ENCODE measurements around the gene UBE2M.
"Not testable (repeated sequence)": the region's sequence is repeated elsewhere in the genome, so short reads cannot be mapped to it uniquely, and the experiment has no call there.

Gene UBE2M

GRCh38 chr19:58542641-58543372, 15.6 kb downstream of the UBE2M start:
- no CpG with 5 or more reads among the region's 18 CpGs for WGBS (ENCODE audit: extremely low coverage, insufficient coverage, insufficient read length)
- H3K79me2 ChIP-seq (ENCODE audit: control insufficient read depth, insufficient read depth, low read length, poor library complexity) = peaks cover 29% of the 10 kb centered on the region
- not testable (repeated sequence) for H2BK120ac ChIP-seq (ENCODE audit: insufficient read depth, low read length, poor library complexity); H3K4me3 ChIP-seq (ENCODE audit: low read depth, low read length); H4K12ac ChIP-seq (ENCODE audit: low read depth, low read length); H3K27ac ChIP-seq (ENCODE audit: low read depth, low read length); H3K9ac ChIP-seq (ENCODE audit: low read length); H3K9me3 ChIP-seq (ENCODE audit: insufficient read depth, low read depth, low read length); H3K18ac ChIP-seq (ENCODE audit: low read length); H2BK12ac ChIP-seq (ENCODE audit: low read length); H2AFZ ChIP-seq (ENCODE audit: insufficient read depth, low read length, poor library complexity); H3K4me2 ChIP-seq (ENCODE audit: low read length); H3K4ac ChIP-seq (ENCODE audit: low read depth, low read length); H2BK5ac ChIP-seq (ENCODE audit: low read depth, low read length, poor library complexity); H2AK5ac ChIP-seq (ENCODE audit: low read length); H3K27me3 ChIP-seq (ENCODE audit: insufficient read depth, low read length); H3K14ac ChIP-seq (ENCODE audit: low read length); DNase-seq
- H3K4me1 ChIP-seq (ENCODE audit: control insufficient read depth in 1 of 2, insufficient read depth in 2 of 2, low read length in 2 of 2) = peaks cover 7 to 19% of the 10 kb centered on the region in 2 experiments
- peak overlapping the region; percentile 92 for H4K91ac ChIP-seq (ENCODE audit: low read depth, low read length)
- H4K8ac ChIP-seq (ENCODE audit: low read depth, low read length) = peak overlapping the region; percentile 84
- H3K36me3 ChIP-seq (ENCODE audit: control insufficient read depth in 1 of 2, insufficient read depth in 2 of 2, low read length in 2 of 2) = peaks cover 18 to 21% of the 10 kb centered on the region in 2 experiments
- H3K23ac ChIP-seq (ENCODE audit: low read length) = peak overlapping the region; percentile 83
- H3K79me1 ChIP-seq (ENCODE audit: low read length) = peaks cover 22% of the 10 kb centered on the region

- H3K4me1 ChIP-seq (ENCODE audit: control insufficient read depth in 1 of 2, insufficient read depth in 2 of 2, low read length in 2 of 2); DNase-seq; H4K12ac ChIP-seq (ENCODE audit: low read depth, low read length); H3K14ac ChIP-seq (ENCODE audit: low read length); H2BK5ac ChIP-seq (ENCODE audit: low read depth, low read length, poor library complexity); H3K23ac ChIP-seq (ENCODE audit: low read length); H3K4ac ChIP-seq (ENCODE audit: low read depth, low read length); H4K91ac ChIP-seq (ENCODE audit: low read depth, low read length); H2BK120ac ChIP-seq (ENCODE audit: insufficient read depth, low read length, poor library complexity); H3K36me3 ChIP-seq (ENCODE audit: control insufficient read depth in 1 of 2, insufficient read depth in 2 of 2, low read length in 2 of 2); H2AFZ ChIP-seq (ENCODE audit: insufficient read depth, low read length, poor library complexity); H3K9me3 ChIP-seq (ENCODE audit: insufficient read depth, low read depth, low read length); H4K8ac ChIP-seq (ENCODE audit: low read depth, low read length); H3K27me3 ChIP-seq (ENCODE audit: insufficient read depth, low read length); H3K4me2 ChIP-seq (ENCODE audit: low read length); H3K18ac ChIP-seq (ENCODE audit: low read length); H3K9ac ChIP-seq (ENCODE audit: low read length); H3K79me2 ChIP-seq (ENCODE audit: control insufficient read depth, insufficient read depth, low read length, poor library complexity); H3K4me3 ChIP-seq (ENCODE audit: low read depth, low read length); H2AK5ac ChIP-seq (ENCODE audit: low read length); H2BK12ac ChIP-seq (ENCODE audit: low read length); H3K27ac ChIP-seq (ENCODE audit: low read depth, low read length): not testable (repeated sequence)
- peaks cover 16% of the 10 kb centered on the region for H3K79me1 ChIP-seq (ENCODE audit: low read length)
Observed at GRCh38 chr19:58539169-58539559, 19.2 kb downstream of the UBE2M start.

GRCh38 chr19:58538257-58539168, 19.9 kb downstream of the UBE2M start:
- Histone ChIP-seq H3K4me3 (ENCODE audit: low read depth, low read length) (peak overlapping the region; percentile 64), H3K14ac (ENCODE audit: low read length) (peak overlapping the region; percentile 96), H3K4ac (ENCODE audit: low read depth, low read length) (peak overlapping the region; percentile 83), H3K27ac (ENCODE audit: low read depth, low read length) (peak overlapping the region; percentile 59), H3K4me2 (ENCODE audit: low read length) (peak overlapping the region; percentile 74), H2AK5ac (ENCODE audit: low read length) (peak overlapping the region; percentile 81), H3K36me3 (ENCODE audit: control insufficient read depth in 1 of 2, insufficient read depth in 2 of 2, low read length in 2 of 2) (no peaks in the 10 kb centered on the region), H2BK12ac (ENCODE audit: low read length) (no peak overlapping the region), H3K79me1 (ENCODE audit: low read length) (peaks cover 11% of the 10 kb centered on the region), H4K91ac (ENCODE audit: low read depth, low read length) (peak overlapping the region; percentile 95), H3K9me3 (ENCODE audit: insufficient read depth, low read depth, low read length) (peaks cover 2% of the 10 kb centered on the region), H2BK120ac (ENCODE audit: insufficient read depth, low read length, poor library complexity) (peak overlapping the region; percentile 88), H4K12ac (ENCODE audit: low read depth, low read length) (peak overlapping the region; percentile 96), H3K23ac (ENCODE audit: low read length) (no peak overlapping the region), H4K8ac (ENCODE audit: low read depth, low read length) (peak overlapping the region; percentile 95), H3K27me3 (ENCODE audit: insufficient read depth, low read length) (peaks cover 4% of the 10 kb centered on the region), H3K18ac (ENCODE audit: low read length) (peak overlapping the region; percentile 93), H2BK5ac (ENCODE audit: low read depth, low read length, poor library complexity) (peak overlapping the region; percentile 61), H3K9ac (ENCODE audit: low read length) (peak overlapping the region; percentile 83), H3K79me2 (ENCODE audit: control insufficient read depth, insufficient read depth, low read length, poor library complexity) (peaks cover 3% of the 10 kb centered on the region), H2AFZ (ENCODE audit: insufficient read depth, low read length, poor library complexity) (peak overlapping the region; percentile 92), H3K4me1 (ENCODE audit: control insufficient read depth in 1 of 2, insufficient read depth in 2 of 2, low read length in 2 of 2) (peaks cover 0 to 8% of the 10 kb centered on the region in 2 experiments)
- DNase-seq = peak in 1 of 2 donors; percentile 40
- WGBS (ENCODE audit: extremely low coverage, insufficient coverage, insufficient read length) = no CpG with 5 or more reads among the region's 55 CpGs

- no peak overlapping the region for H4K91ac ChIP-seq (ENCODE audit: low read depth, low read length)
- H3K14ac ChIP-seq (ENCODE audit: low read length) = no peak overlapping the region
- no peak overlapping the region for H2BK120ac ChIP-seq (ENCODE audit: insufficient read depth, low read length, poor library complexity)
- no peak overlapping the region for H4K8ac ChIP-seq (ENCODE audit: low read depth, low read length)
- H3K23ac ChIP-seq (ENCODE audit: low read length) = no peak overlapping the region
- DNase-seq = no peak
- no peak overlapping the region for H2BK12ac ChIP-seq (ENCODE audit: low read length)
- no peak overlapping the region for H3K4ac ChIP-seq (ENCODE audit: low read depth, low read length)
- peaks cover 0 to 6% of the 10 kb centered on the region in 2 experiments for H3K4me1 ChIP-seq (ENCODE audit: control insufficient read depth in 1 of 2, insufficient read depth in 2 of 2, low read length in 2 of 2)
- no peak overlapping the region for H3K4me2 ChIP-seq (ENCODE audit: low read length)
- H3K9ac ChIP-seq (ENCODE audit: low read length) = no peak overlapping the region
- no peak overlapping the region for H2AFZ ChIP-seq (ENCODE audit: insufficient read depth, low read length, poor library complexity)
- no peak overlapping the region for H3K27ac ChIP-seq (ENCODE audit: low read depth, low read length)
- WGBS (ENCODE audit: extremely low coverage, insufficient coverage, insufficient read length) = no CpG with 5 or more reads among the region's 8 CpGs
- H3K79me2 ChIP-seq (ENCODE audit: control insufficient read depth, insufficient read depth, low read length, poor library complexity) = peaks cover 3% of the 10 kb centered on the region
- peaks cover 7% of the 10 kb centered on the region for H3K79me1 ChIP-seq (ENCODE audit: low read length)
- no peak overlapping the region for H3K4me3 ChIP-seq (ENCODE audit: low read depth, low read length)
- no peak overlapping the region for H4K12ac ChIP-seq (ENCODE audit: low read depth, low read length)
- no peaks in the 10 kb centered on the region for H3K36me3 ChIP-seq (ENCODE audit: control insufficient read depth in 1 of 2, insufficient read depth in 2 of 2, low read length in 2 of 2)
- H2AK5ac ChIP-seq (ENCODE audit: low read length) = no peak overlapping the region
- peaks cover 4% of the 10 kb centered on the region for H3K27me3 ChIP-seq (ENCODE audit: insufficient read depth, low read length)
- H2BK5ac ChIP-seq (ENCODE audit: low read depth, low read length, poor library complexity) = no peak overlapping the region
- H3K18ac ChIP-seq (ENCODE audit: low read length) = no peak overlapping the region
- H3K9me3 ChIP-seq (ENCODE audit: insufficient read depth, low read depth, low read length) = peaks cover 2% of the 10 kb centered on the region
Observed at GRCh38 chr19:58536852-58537798, 21.3 kb downstream of the UBE2M start.

Data from trophoblast cell (in vitro differentiated cells and primary cell).